NT2/D1 (cell line): ENCODE results near the gene SLC12A2.

Source experiments
- DNase-seq: peaks from one replicate; pipeline ENCODE4 v3.0.0-alpha.2; 2011; ENCODE audit warnings: low read depth, low spot score
- H3K27me3 ChIP-seq: 2 replicates; pipeline ENCODE4 v1.6.0; 2011; ENCODE audit warnings: mild to moderate bottlenecking; ENCODE audit not compliant: insufficient read length, insufficient read depth
- H3K36me3 ChIP-seq: 2 replicates; pipeline ENCODE4 v1.6.1; 2011; ENCODE audit warnings: mild to moderate bottlenecking, low read length, mixed read lengths; ENCODE audit not compliant: insufficient read depth, insufficient read length
- H3K4me1 ChIP-seq: 2 replicates; pipeline ENCODE4 v1.5.1; 2011; ENCODE audit not compliant: insufficient read depth, insufficient read length
- H3K4me3 ChIP-seq: 2 replicates; pipeline ENCODE4 v1.5.1; 2011; ENCODE audit warnings: low read depth; ENCODE audit not compliant: insufficient read length
- H3K9ac ChIP-seq: 2 replicates; pipeline ENCODE4 v1.6.0; 2011; ENCODE audit warnings: low read depth; ENCODE audit not compliant: insufficient read length
- H3K9me3 ChIP-seq: 2 replicates; pipeline ENCODE4 v1.5.1; 2011; ENCODE audit warnings: mild to moderate bottlenecking, low read length; ENCODE audit not compliant: insufficient read depth
- SUZ12 ChIP-seq: IDR thresholded peaks from 2 replicates; pipeline ENCODE4 v1.6.1; 2011; ENCODE audit not compliant: insufficient read length, insufficient read depth; ENCODE audit errors: extremely low read depth
- YY1 ChIP-seq: IDR thresholded peaks from 2 replicates; pipeline ENCODE4 v1.6.1; 2011; ENCODE audit not compliant: insufficient read length, insufficient read depth
- ZNF274 ChIP-seq: IDR thresholded peaks from 2 replicates; pipeline ENCODE4 v1.6.1; 2011; ENCODE audit warnings: mild to moderate bottlenecking, low read depth, low read length

The SLC12A2 gene

GRCh38 chr5:128097781-128098180 is 14.2 kb downstream of the SLC12A2 start:
- no peak overlapping the region for H3K9ac ChIP-seq
- no peaks in the 10 kb centered on the region for H3K4me1 ChIP-seq
- no peaks in the 10 kb centered on the region for H3K36me3 ChIP-seq
- TF ChIP-seq SUZ12 (no peak), ZNF274 (no peak)
- DNase-seq = no peak
- peaks cover 30% of the 10 kb centered on the region for H3K9me3 ChIP-seq
- no peaks in the 10 kb centered on the region for H3K27me3 ChIP-seq
- no peak overlapping the region for H3K4me3 ChIP-seq

GRCh38 chr5:128099944-128100343 is 16.4 kb downstream of the SLC12A2 start:
- no peak overlapping the region for H3K4me3 ChIP-seq
- no peak for TF ChIP-seq SUZ12
- no peak overlapping the region for H3K9ac ChIP-seq
- no peak for DNase-seq
- peaks cover 30% of the 10 kb centered on the region for H3K9me3 ChIP-seq
- H3K4me1 ChIP-seq = no peaks in the 10 kb centered on the region
- no peaks in the 10 kb centered on the region for H3K36me3 ChIP-seq
- H3K27me3 ChIP-seq = no peaks in the 10 kb centered on the region

GRCh38 chr5:128100860-128101557 is 17.4 kb downstream of the SLC12A2 start:
- no peak for DNase-seq
- TF ChIP-seq SUZ12 (no peak), ZNF274 (no peak), YY1 (no peak)
- Histone ChIP-seq H3K9me3 (peaks cover 25% of the 10 kb centered on the region), H3K36me3 (no peaks in the 10 kb centered on the region), H3K4me3 (no peak overlapping the region), H3K9ac (no peak overlapping the region), H3K27me3 (no peaks in the 10 kb centered on the region), H3K4me1 (no peaks in the 10 kb centered on the region)

GRCh38 chr5:128101676-128102075 is 18.1 kb downstream of the SLC12A2 start:
- TF ChIP-seq YY1 = no peak
- no peak for TF ChIP-seq ZNF274
- no peak for TF ChIP-seq SUZ12
- H3K9me3 ChIP-seq = peaks cover 19% of the 10 kb centered on the region
- no peak for DNase-seq
- no peak overlapping the region for H3K9ac ChIP-seq
- H3K36me3 ChIP-seq = no peaks in the 10 kb centered on the region
- H3K4me3 ChIP-seq = no peak overlapping the region
- no peaks in the 10 kb centered on the region for H3K27me3 ChIP-seq
- no peaks in the 10 kb centered on the region for H3K4me1 ChIP-seq

GRCh38 chr5:128105203-128105602 is 21.6 kb downstream of the SLC12A2 start:
- TF ChIP-seq ZNF274 (no peak), SUZ12 (no peak), YY1 (no peak)
- Histone ChIP-seq H3K27me3 (no peaks in the 10 kb centered on the region), H3K4me3 (no peak overlapping the region), H3K4me1 (no peaks in the 10 kb centered on the region), H3K36me3 (peaks cover 4% of the 10 kb centered on the region), H3K9ac (no peak overlapping the region), H3K9me3 (no peaks in the 10 kb centered on the region)
- no peak for DNase-seq

GRCh38 chr5:128109138-128109537 is 25.6 kb downstream of the SLC12A2 start:
- DNase-seq = no peak
- TF ChIP-seq SUZ12 (no peak), ZNF274 (no peak), YY1 (no peak)
- Histone ChIP-seq H3K36me3 (peaks cover 12% of the 10 kb centered on the region), H3K9ac (no peak overlapping the region), H3K9me3 (no peaks in the 10 kb centered on the region), H3K4me3 (no peak overlapping the region), H3K4me1 (no peaks in the 10 kb centered on the region), H3K27me3 (no peaks in the 10 kb centered on the region)

GRCh38 chr5:128109766-128110165 is 26.2 kb downstream of the SLC12A2 start:
- H3K9ac ChIP-seq = no peak overlapping the region
- no peaks in the 10 kb centered on the region for H3K9me3 ChIP-seq
- TF ChIP-seq YY1 = no peak
- no peak for TF ChIP-seq SUZ12
- no peak for TF ChIP-seq ZNF274
- H3K4me3 ChIP-seq = no peak overlapping the region
- H3K36me3 ChIP-seq = peaks cover 14% of the 10 kb centered on the region
- no peaks in the 10 kb centered on the region for H3K27me3 ChIP-seq
- DNase-seq = no peak
- no peaks in the 10 kb centered on the region for H3K4me1 ChIP-seq
